ENCODE data around the gene PHETA1.

The PHETA1 gene, protein sequence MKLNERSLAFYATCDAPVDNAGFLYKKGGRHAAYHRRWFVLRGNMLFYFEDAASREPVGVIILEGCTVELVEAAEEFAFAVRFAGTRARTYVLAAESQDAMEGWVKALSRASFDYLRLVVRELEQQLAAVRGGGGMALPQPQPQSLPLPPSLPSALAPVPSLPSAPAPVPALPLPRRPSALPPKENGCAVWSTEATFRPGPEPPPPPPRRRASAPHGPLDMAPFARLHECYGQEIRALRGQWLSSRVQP

GRCh38 chr12:111368788-111369495, at the start of gene PHETA1:
TSS of gene PHETA1 (minus strand) at chr12:111369095. CDS start at chr12:111363427, 5,668 bp downstream.
- DNase-seq (ENCODE audit: low read depth) = peak; percentile 18

GRCh38 chr12:111418594-111418880, 49.6 kb upstream of the PHETA1 start:
- DNase-seq (ENCODE audit: low read depth) = no peak

GRCh38 chr12:111417784-111418593, 49.1 kb upstream of the PHETA1 start:
- DNase-seq (ENCODE audit: low read depth) = no peak

GRCh38 chr12:111417290-111417689, 48.4 kb upstream of the PHETA1 start:
- DNase-seq (ENCODE audit: low read depth) = no peak

DNA sequence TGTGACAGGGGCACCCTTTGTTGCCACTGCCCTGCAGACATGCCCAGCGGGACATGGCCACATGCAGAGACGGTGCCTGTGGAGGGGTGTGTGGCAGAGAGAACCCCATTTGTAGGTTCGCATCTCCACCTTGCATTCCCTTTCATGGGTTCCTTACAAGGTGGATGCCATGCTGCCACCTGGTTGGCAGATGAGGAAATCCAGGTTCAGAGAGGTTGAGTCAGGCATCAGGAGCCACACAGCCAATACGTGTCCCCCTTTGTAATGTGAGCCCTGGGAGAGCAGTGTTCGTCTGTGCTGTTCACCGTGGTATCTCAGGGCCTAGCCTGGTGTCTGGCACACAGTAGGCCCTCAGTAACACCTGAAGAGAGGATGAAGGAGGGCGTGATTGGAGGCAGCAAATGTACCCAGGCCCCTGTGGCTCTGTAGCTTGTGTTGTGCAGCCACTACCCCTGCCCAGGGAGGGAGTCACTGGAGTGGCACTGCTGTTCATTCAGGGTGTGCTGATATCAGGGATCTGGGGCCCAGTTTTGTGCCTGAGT, 45.9 kb upstream of the PHETA1 start:
- DNase-seq (ENCODE audit: low read depth) = no peak

DNA sequence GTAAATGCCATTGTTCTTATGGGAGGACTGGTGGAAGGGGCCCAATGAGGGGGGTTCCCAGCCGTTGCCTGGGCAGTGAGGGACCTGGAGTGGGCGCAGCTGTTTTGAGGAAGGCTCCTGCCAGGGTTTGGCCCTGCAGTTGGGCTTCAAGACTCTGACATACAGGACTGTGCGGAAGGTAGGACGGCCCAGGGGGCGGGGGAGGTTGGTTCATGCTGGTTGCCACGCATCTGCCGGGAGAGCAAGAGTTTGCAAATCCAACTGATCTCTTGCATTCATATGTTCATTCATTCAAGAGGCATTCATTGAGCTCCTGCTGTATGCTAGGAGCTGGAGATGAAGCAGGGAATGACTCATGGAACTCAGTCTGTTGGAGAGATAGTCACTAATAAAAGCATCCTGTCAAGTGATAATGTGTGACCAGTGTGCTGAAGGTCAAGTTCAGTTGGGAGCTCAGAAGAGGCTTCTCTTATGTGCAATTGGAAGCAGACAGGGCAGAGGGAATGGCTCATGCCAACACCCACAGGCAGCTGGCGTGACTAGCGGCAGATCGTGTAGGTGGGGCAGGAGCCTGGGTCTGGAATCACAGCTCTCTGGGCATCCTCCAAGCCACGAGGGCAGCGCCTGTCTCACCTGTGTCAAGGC, 44.7 kb upstream of the PHETA1 start:
- no peak for DNase-seq (ENCODE audit: low read depth)

DNA sequence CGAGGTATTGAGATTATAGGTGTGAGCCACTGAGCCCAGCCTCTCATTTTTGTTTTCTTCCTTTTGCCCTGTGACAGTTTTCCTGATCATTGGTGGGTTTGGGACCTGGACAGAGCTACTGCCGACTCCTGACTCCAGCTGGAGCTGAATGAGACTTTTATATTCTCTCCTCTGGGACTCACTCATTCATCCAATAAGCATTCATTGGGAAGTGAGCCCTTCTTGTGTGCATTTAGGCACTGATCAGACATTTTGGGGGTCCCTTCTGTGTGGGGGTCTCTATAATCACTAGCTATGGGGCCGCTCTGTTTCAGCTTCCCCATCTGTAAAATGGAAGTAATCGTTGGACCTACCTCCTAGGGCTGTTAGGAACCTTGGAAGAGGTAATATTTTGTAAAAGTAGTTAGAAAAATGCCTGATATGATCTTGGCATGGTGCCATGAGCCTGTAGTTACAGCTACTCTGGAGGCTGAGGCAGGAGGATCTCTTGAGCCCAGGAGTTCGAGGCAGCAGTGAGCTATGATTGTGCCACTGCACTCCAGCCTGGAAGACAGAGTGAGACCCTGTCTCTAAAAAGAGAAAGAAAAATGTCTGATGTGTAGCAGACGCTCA, 44.0 kb upstream of the PHETA1 start:
- DNase-seq (ENCODE audit: low read depth) = no peak

DNA sequence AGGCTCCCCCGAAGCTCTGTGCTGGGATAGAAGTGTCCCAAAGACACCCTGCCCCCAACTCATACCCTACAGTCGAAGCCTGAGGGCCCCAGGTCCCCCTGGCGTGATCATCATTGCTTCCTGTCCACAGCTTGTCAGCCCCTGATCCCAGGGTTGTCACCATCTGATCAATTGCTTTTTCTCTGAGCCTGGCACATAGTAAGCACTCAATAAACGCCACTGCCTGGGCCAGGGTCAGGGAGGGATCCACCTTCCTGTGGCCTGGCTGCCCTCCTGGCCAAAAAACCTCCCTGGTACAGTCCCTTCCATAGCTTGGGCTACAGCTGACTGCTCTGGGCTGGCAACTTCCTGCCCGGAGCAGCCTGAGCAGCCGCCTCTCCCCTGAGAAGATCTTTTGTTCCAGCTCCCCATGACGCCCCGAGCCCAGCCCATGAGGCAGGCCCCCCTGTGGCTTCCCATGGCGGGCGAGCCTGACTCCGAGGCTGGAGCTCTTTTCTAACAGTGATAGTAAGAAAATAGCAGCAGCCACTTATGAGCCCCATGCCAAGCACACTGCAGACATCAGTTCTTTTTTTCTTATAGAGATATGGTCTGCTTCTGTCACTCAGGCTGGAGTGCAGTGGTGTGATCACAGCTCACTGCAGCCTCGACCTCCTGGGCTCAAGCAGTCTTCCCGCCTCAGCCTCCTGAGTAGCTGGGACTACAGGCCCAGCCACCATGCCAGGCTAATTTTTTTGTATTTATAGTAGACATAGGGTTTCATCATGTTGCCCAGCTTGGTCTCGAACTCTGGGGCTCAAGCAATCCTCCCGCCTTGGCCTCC, 43.3 kb upstream of the PHETA1 start:
- no peak for DNase-seq (ENCODE audit: low read depth)

- no peak for DNase-seq (ENCODE audit: low read depth)
Observed at GRCh38 chr12:111411185-111411764, 42.4 kb upstream of the PHETA1 start.

GRCh38 chr12:111410431-111411184, 41.7 kb upstream of the PHETA1 start:
- DNase-seq (ENCODE audit: low read depth) = no peak

GRCh38 chr12:111409780-111410430, 41.0 kb upstream of the PHETA1 start:
- no peak for DNase-seq (ENCODE audit: low read depth)

DNA sequence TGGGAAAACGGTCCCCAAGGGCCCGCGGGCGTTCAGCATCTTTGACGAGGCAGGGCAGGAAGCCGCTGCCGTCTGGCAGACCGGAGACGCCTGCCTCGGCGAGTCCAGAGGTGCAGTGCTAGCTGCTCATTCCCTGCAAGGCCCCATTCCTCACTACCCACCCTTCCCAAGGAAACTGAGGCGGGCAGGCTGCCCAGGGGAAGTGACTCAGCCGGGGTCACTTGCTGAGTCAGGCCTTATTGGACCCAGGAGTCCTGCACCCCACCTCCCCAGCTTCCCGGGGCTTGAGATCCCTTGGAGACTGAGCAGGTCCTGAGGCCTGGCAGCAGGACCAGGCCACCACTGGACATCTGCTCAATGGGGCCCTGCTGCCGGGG, 40.5 kb upstream of the PHETA1 start:
- DNase-seq (ENCODE audit: low read depth) = no peak

DNA sequence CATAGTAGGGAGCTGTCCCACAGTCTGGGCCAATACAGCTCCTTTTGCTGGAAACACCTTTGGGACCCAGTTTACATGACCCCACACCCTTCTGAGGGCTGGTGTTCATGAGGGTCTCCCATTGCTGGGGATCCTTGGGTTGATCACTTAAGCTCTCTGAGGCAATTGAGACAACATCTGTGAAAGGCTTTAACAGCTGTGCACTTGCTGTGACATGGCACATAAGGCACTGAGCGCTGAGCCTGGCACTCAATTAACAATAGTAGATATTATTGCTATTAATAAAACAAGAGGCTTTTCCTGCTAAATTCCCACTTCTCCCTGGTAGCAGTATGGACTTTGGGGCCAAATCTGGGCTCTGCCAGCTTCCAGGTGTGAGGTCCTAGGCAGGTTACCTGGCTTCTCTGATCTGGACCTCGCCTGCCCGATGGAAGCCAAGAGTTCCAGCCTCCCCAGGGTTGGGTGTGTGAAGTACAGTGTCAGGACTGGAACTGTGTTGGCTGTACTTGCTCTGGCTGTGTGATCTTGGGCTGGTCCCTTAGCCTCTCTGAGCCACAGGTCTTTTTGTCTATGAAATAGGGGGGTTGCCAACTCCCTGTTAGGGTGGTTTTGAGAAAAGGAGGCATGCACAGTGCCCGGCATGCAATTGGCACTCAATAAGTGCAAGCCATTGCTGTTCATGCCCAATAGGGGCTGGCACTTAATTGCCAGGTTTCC, 39.9 kb upstream of the PHETA1 start:
- DNase-seq (ENCODE audit: low read depth) = no peak

DNA sequence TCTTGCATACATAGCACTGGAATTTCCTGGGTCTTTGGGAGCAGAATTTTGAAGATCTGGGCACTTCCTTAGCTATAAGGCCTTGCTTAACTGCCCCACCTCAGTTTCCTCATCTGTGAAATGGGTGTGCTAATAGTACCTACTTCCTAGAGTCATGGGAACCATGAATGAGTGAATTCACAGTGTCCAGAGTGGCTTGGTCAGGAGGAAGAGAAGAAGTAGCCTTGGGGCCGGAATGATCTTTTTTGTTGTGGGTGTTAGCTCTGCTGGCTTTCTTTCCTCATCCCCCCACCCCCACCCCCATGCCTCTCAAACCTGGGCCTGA, 39.2 kb upstream of the PHETA1 start:
- no peak for DNase-seq (ENCODE audit: low read depth)

GRCh38 chr12:111407377-111408115, 38.7 kb upstream of the PHETA1 start:
- DNase-seq (ENCODE audit: low read depth) = no peak

GRCh38 chr12:111406474-111407376, 37.8 kb upstream of the PHETA1 start:
- DNase-seq (ENCODE audit: low read depth) = no peak

- no peak for DNase-seq (ENCODE audit: low read depth)
Observed at GRCh38 chr12:111405859-111406473, 37.1 kb upstream of the PHETA1 start, which contains the start of gene SH2B3. TSS of gene SH2B3 (plus strand) at chr12:111405923. CDS start at chr12:111418146, 12,223 bp downstream.
